ENCODE data around the gene ENPP3. TPM values are rescaled to one million over a fixed set of nuclear protein-coding genes. Genes with fewer than 3 reads are reported as not detected.

Gene ENPP3
- polyA plus RNA-seq, 1 donor from 2014 or later, result 0.50 TPM

- TF ChIP-seq RAD21 (conservative IDR thresholded peaks at IDR 0.05) (no peak), EZH2 (IDR thresholded peaks at IDR 0.05; ENCODE audit: borderline replicate concordance, insufficient read depth, low read length, poor library complexity, severe bottlenecking) (no peak), SMC3 (conservative IDR thresholded peaks at IDR 0.05; ENCODE audit: poor library complexity) (no peak), EP300 (conservative IDR thresholded peaks at IDR 0.05; ENCODE audit: poor library complexity, severe bottlenecking) (no peak), MXI1 (conservative IDR thresholded peaks at IDR 0.05; ENCODE audit: poor library complexity, severe bottlenecking) (no peak), REST (IDR thresholded peaks at IDR 0.05; ENCODE audit: borderline replicate concordance) (no peak), POLR2AphosphoS5 (IDR thresholded peaks at IDR 0.05) (no peak), CTCF (IDR thresholded peaks at IDR 0.05; ENCODE audit: poor library complexity, severe bottlenecking) (no peak), TAF1 (IDR thresholded peaks at IDR 0.05; ENCODE audit: low read depth) (no peak)
- Histone ChIP-seq H3K79me2 (replicated peaks; ENCODE audit: insufficient read depth, low read length) (peaks cover 10% of the 10 kb centered on the region), H3K4me3 (ENCODE audit: low read length) (no peak overlapping the region)
Observed at GRCh38 chr6:131631625-131632289, 5.3 kb upstream of the ENPP3 start.

GRCh38 chr6:131635384-131636340 lies 1.4 kb upstream of the ENPP3 start:
- Histone ChIP-seq H2AFZ (ENCODE audit: low read depth, low read length) (no peak overlapping the region), H3K27ac (ENCODE audit: low read length) (no peak overlapping the region), H3K4me2 (ENCODE audit: low read length) (no peak overlapping the region), H3K27me3 (ENCODE audit: insufficient read depth, low read depth, low read length) (no peaks in the 10 kb centered on the region), H3K9me2 (ENCODE audit: insufficient read depth, low read length) (no peaks in the 10 kb centered on the region), H3F3A (ENCODE audit: insufficient read depth, low read length, poor library complexity, severe bottlenecking) (no peaks in the 10 kb centered on the region), H3K36me3 (ENCODE audit: insufficient read depth, low read length) (no peaks in the 10 kb centered on the region), H3K79me2 (replicated peaks; ENCODE audit: insufficient read depth, low read length) (no peaks in the 10 kb centered on the region), H3K4me3 (ENCODE audit: low read length) (no peak overlapping the region), H4K20me1 (ENCODE audit: insufficient read depth) (no peaks in the 10 kb centered on the region), H3K9me3 (ENCODE audit: low read length) (no peaks in the 10 kb centered on the region), H3K9ac (ENCODE audit: low read length) (no peak overlapping the region)
- no peak for TF ChIP-seq RAD21 (conservative IDR thresholded peaks at IDR 0.05)
- no peak for TF ChIP-seq SMC3 (conservative IDR thresholded peaks at IDR 0.05; ENCODE audit: poor library complexity)
- TF ChIP-seq EP300 (conservative IDR thresholded peaks at IDR 0.05; ENCODE audit: poor library complexity, severe bottlenecking), result no peak

More at GRCh38 chr6:131631625-131632289, 5.3 kb upstream of the ENPP3 start:
- Histone ChIP-seq H3K9me3 (ENCODE audit: low read length) (no peaks in the 10 kb centered on the region), H3K27me3 (ENCODE audit: insufficient read depth, low read depth, low read length) (no peaks in the 10 kb centered on the region), H2AFZ (ENCODE audit: low read depth, low read length) (no peak overlapping the region), H3K4me2 (ENCODE audit: low read length) (no peak overlapping the region), H3K27ac (ENCODE audit: low read length) (no peak overlapping the region), H4K20me1 (ENCODE audit: insufficient read depth) (no peaks in the 10 kb centered on the region), H3K36me3 (ENCODE audit: insufficient read depth, low read length) (no peaks in the 10 kb centered on the region), H3K9ac (ENCODE audit: low read length) (no peak overlapping the region), H3F3A (ENCODE audit: insufficient read depth, low read length, poor library complexity, severe bottlenecking) (no peaks in the 10 kb centered on the region), H3K9me2 (ENCODE audit: insufficient read depth, low read length) (no peaks in the 10 kb centered on the region)
